Neutrophil (primary cell): ENCODE data around the gene SSU72.

Source experiments
- H3K27ac ChIP-seq: fragments of 200-600 bp; sonication (generic); 2 replicates; pipeline ENCODE4 v1.5.1; 2016; ENCODE audit warnings: mild to moderate bottlenecking, moderate library complexity
- H3K27me3 ChIP-seq: fragments of 200-600 bp; sonication (generic); 2 replicates; pipeline ENCODE4 v1.6.0; 2016; ENCODE audit warnings: mild to moderate bottlenecking
- H3K36me3 ChIP-seq: fragments of 200-600 bp; sonication (generic); 2 replicates; pipeline ENCODE4 v1.5.1; 2017
- H3K4me1 ChIP-seq, 2 experiments: fragments of 200-600 bp in 1 of 2; sonication (generic) in 1 of 2; 1 replicate in 1 of 2; 2 replicates in 1 of 2; pipeline versions ENCODE4 v1.5.1 to v1.6.1; 2013 to 2016; ENCODE audit warnings: low read depth in 1 of 2, low read length in 1 of 2, mild to moderate bottlenecking in 1 of 2, moderate library complexity in 1 of 2; ENCODE audit not compliant: control insufficient read depth in 1 of 2, insufficient read depth in 1 of 2
- H3K4me3 ChIP-seq, 2 experiments: fragments of 200-600 bp in 1 of 2; sonication (generic) in 1 of 2; 1 replicate in 1 of 2; 2 replicates in 1 of 2; pipeline ENCODE4 v1.5.1; 2013 to 2016; ENCODE audit warnings: low read depth in 1 of 2, low read length in 1 of 2, mild to moderate bottlenecking in 1 of 2, moderate library complexity in 1 of 2
- H3K9me3 ChIP-seq: fragments of 200-600 bp; sonication (generic); 2 replicates; pipeline ENCODE4 v1.5.1; 2016
- TF ChIP-seq, protein P1 (sequence below): fragments of 200-600 bp; sonication (generic); IDR thresholded peaks from 2 replicates; pipeline ENCODE4 v1.5.1; 2016; ENCODE audit warnings: antibody characterized with exemption

Gene SSU72

DNA sequence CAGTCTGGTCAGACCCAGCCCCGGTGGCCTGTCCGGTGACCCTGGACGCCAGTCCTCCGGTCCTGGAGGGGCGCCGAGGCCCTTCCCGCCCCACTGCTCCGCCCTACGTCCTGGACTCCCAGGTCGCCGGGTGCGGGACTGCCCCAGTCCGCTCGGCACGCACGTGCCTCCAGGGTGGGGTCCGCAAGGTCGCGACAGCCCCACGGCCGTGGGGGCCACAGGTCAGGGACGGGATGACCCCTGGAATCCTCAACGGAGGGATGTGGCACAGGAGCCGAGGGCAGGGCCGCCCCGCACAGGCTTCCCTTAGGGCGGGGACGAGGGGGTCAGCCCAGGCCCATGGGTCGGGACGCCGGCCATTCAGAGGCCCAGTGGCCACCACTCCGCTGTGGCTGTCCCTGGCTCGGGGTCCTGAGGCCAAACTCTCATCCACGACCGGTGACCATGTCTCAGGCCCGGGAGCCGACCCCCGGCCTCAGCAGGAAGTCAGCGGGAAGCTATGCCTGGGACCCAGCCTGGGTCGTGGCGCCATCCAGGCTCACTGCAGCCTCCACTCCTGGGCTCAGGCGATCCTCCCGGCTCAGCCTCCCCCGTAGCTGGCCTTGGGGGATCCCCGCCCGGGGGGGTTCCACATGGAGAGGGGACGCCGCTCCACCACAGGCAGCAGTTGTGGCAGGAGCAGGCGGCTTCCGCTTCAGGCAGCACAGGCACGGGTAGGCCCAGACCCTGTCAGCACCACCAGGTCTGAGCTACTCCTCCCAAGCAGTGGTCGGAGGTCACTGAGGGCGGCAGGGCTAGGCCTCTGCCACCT is 33.6 kb downstream of the SSU72 start:
- Histone ChIP-seq H3K4me3 (no peak overlapping the region), H3K27me3 (peaks cover 36% of the 10 kb centered on the region), H3K4me1 (peaks cover 0 to 6% of the 10 kb centered on the region in 2 experiments), H3K27ac (no peak overlapping the region), H3K9me3 (no peaks in the 10 kb centered on the region), H3K36me3 (peaks cover 53% of the 10 kb centered on the region)
- TF ChIP-seq, protein P1, sequence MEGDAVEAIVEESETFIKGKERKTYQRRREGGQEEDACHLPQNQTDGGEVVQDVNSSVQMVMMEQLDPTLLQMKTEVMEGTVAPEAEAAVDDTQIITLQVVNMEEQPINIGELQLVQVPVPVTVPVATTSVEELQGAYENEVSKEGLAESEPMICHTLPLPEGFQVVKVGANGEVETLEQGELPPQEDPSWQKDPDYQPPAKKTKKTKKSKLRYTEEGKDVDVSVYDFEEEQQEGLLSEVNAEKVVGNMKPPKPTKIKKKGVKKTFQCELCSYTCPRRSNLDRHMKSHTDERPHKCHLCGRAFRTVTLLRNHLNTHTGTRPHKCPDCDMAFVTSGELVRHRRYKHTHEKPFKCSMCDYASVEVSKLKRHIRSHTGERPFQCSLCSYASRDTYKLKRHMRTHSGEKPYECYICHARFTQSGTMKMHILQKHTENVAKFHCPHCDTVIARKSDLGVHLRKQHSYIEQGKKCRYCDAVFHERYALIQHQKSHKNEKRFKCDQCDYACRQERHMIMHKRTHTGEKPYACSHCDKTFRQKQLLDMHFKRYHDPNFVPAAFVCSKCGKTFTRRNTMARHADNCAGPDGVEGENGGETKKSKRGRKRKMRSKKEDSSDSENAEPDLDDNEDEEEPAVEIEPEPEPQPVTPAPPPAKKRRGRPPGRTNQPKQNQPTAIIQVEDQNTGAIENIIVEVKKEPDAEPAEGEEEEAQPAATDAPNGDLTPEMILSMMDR, result no peak

DNA sequence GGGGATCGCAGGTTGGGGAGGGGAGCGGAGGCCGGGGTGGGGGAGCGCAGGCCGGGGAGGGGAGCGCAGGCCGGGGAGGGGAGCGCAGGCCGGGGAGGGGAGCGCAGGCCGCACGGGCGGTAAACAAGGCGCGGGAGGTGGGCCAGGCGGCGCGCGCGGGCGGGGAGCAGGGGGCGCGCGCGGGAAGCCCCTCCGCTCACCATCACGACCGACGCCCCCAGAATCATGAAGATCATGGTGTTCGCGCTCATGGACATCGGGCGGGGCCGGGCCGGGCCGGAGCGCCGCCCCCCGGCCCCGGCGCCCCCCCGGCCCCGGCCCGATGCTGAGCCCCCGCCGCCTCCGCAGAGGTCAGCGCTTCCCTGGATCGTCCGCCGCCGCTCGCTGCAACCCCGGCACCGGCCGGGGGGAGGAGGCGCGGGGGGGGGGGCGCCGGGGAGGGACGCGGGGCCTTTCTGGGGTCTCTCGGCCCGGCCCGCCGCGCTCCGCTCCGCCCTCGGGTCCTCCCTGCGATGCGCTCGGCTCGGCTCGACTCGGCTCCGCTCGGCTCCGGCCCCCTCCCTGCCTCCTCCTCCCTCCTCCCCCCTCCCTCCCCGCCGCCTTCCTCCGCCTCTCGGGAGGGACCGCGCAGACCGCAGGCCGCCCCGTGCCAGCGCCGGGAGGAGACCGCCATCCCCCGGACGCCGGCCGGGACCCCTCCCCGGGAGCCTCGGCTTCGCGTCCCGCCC is 34.4 kb downstream of the SSU72 start, which contains the start of gene TMEM240:
Gene TMEM240, minus strand, starts transcription at position 535 of the 728 bp plus-strand sequence. Its CDS starts 278 bp downstream, at position 257.
- Histone ChIP-seq H3K9me3 (no peaks in the 10 kb centered on the region), H3K27me3 (peaks cover 36% of the 10 kb centered on the region), H3K27ac (no peak within 1 kb of the TSS), H3K4me1 (peaks cover 0 to 6% of the 10 kb centered on the region in 2 experiments), H3K4me3 (no peak within 1 kb of the TSS), H3K36me3 (peaks cover 54% of the 10 kb centered on the region)
- TF ChIP-seq, protein P1, result no peak

DNA sequence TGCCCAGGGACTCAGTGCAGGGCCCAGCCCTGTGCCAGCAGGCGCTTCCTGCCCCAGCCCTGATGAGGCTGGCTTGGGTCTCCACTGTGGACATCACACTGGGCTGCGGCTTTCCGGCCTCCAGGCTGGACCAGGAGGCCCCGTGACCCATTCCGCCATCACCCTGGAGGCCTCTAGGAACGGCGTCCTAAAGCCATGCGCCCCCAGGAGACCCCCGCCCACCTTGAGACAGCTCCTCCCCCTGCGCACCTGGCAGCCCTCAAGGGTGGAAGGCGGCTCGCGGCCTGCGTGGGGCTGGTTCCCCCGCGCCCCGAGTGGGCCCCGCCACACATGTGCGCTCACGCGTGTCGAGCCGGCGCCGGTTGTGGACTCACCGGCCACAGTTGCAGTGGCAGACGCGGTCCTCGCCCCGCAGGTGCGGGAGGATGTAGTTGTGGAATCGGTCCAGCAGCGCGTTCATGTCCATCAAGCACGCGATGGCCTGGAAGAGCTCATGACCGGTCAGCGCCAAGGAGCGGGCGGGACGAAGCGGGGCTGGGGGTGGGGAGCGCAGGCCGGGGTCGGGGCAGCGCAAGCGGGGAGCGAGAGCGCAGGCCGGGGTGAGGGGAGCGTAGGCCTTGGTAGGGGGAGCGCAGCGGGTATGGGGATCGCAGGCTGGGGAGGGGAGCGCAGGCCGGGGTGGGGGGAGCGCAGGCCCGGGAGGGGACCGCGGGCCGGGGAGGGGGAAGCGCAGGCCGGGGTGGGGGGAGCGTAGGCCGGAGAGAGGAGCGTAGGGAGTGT is 35.2 kb downstream of the SSU72 start:
- peaks cover 51% of the 10 kb centered on the region for H3K36me3 ChIP-seq
- no peaks in the 10 kb centered on the region for H3K9me3 ChIP-seq
- no peak overlapping the region for H3K4me3 ChIP-seq
- no peak overlapping the region for H3K27ac ChIP-seq
- peaks cover 0 to 6% of the 10 kb centered on the region in 2 experiments for H3K4me1 ChIP-seq
- TF ChIP-seq, protein P1, result no peak
- peaks cover 36% of the 10 kb centered on the region for H3K27me3 ChIP-seq

DNA sequence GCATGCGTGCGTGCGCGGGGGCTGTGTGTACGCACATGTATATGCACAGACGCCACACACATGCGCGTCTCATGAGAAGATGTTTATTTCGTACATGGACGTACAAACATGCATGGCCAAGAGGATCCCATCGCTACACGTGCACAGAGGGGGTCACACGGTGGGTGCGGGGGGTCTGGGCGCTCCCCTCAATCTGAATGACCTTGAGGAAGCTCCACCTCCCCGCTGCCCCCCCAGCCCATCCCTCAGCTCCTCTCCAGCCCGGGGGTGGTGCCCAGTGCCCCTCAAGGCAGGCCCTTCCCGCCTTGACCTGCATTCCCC is 35.7 kb downstream of the SSU72 start:
- no peak overlapping the region for H3K4me3 ChIP-seq

DNA sequence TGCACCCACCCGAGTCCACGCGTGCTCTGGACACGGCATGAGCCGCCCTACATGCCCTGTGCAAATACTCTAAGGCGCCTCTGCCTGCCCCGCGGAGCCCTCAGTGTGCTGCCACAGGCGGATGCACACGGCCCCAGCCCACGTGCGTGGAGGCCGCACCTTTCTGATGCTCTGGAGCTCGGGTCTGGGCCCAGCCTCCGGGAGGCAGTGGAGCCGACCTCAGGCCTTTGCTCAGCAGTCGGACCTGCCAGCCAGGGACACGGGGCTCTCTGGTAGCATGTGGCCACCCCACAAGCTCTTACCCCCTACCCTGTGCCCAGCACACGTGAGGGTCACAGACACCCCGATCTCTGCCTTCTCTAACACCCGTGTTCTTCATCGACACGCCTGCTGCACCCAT is 36.3 kb downstream of the SSU72 start:
- TF ChIP-seq, protein P1, result no peak
- Histone ChIP-seq H3K27me3 (peaks cover 36% of the 10 kb centered on the region), H3K9me3 (no peaks in the 10 kb centered on the region), H3K36me3 (peaks cover 42% of the 10 kb centered on the region), H3K27ac (no peak overlapping the region), H3K4me3 (no peak overlapping the region), H3K4me1 (peaks cover 0 to 6% of the 10 kb centered on the region in 2 experiments)

More for the DNA sequence above, 35.7 kb downstream of the SSU72 start:
- TF ChIP-seq, protein P1, result no peak
- Histone ChIP-seq H3K27me3 (peaks cover 36% of the 10 kb centered on the region), H3K4me1 (peaks cover 0 to 6% of the 10 kb centered on the region in 2 experiments), H3K9me3 (no peaks in the 10 kb centered on the region), H3K27ac (no peak overlapping the region), H3K36me3 (peaks cover 49% of the 10 kb centered on the region)
